Fibroblast of the aortic adventitia (primary cell): ENCODE measurements around the gene CHEK1. TPM values are rescaled to one million over a fixed set of nuclear protein-coding genes. Genes with fewer than 3 reads are reported as not detected.
A peak's percentile ranks its signal among the peaks of the same experiment; 100 is the strongest.
"Not testable (repeated sequence)": the region's sequence is repeated elsewhere in the genome, so short reads cannot be mapped to it uniquely, and the experiment has no call there.

Experiments
- DNase-seq: peaks from one replicate; pipeline ENCODE4 v3.0.0-alpha.2; 2010; ENCODE audit warnings: low read depth
- H3K4me3 ChIP-seq: 2 replicates; pipeline ENCODE4 v1.5.1; 2011; ENCODE audit warnings: low read depth, mild to moderate bottlenecking, control low read depth, low read length, moderate library complexity
- CTCF ChIP-seq: IDR thresholded peaks from 2 replicates; pipeline ENCODE4 v1.5.1; 2011; ENCODE audit warnings: mild to moderate bottlenecking, low read length, control low read depth, inconsistent platforms; ENCODE audit not compliant: insufficient read depth
- total RNA-seq: library from RNA; depleted of rRNA; stranded (reverse); fragments of >200 nt; gene quantifications from 2 replicates; pipeline ENCODE4 v1.2.3, GENCODE V29; 2012; ENCODE audit warnings: low replicate concordance

Gene CHEK1
- total RNA-seq: 8.7 and 49.5 TPM in 2 replicates

GRCh38 chr11:125624756-125625213 is at the start of gene CHEK1:
Gene CHEK1 (plus strand): TSS chr11:125625163. CDS start chr11:125626769, 1,606 bp downstream.
- no peak for TF ChIP-seq CTCF
- peak within 1 kb of the TSS; percentile 88 for H3K4me3 ChIP-seq
- no peak for DNase-seq

GRCh38 chr11:125577181-125577580 is 47.8 kb upstream of the CHEK1 start:
- not testable (repeated sequence) for DNase-seq, H3K4me3 ChIP-seq

GRCh38 chr11:125578783-125579182 is 46.2 kb upstream of the CHEK1 start:
- no peak for TF ChIP-seq CTCF
- no peak for DNase-seq
- H3K4me3 ChIP-seq: no peak overlapping the region

GRCh38 chr11:125579811-125580210 is 45.2 kb upstream of the CHEK1 start:
- TF ChIP-seq CTCF: no peak
- DNase-seq: no peak
- no peak overlapping the region for H3K4me3 ChIP-seq

- no peak for TF ChIP-seq CTCF
- H3K4me3 ChIP-seq: no peak overlapping the region
- no peak for DNase-seq
These were observed 41.5 kb upstream of the CHEK1 start for GRCh38 chr11:125583496-125583895.

GRCh38 chr11:125585487-125585886 is 39.5 kb upstream of the CHEK1 start:
- TF ChIP-seq CTCF: no peak
- DNase-seq: peak; percentile 77
- H3K4me3 ChIP-seq: no peak overlapping the region

GRCh38 chr11:125586623-125587022 is 38.3 kb upstream of the CHEK1 start:
- no peak for DNase-seq
- no peak overlapping the region for H3K4me3 ChIP-seq
- TF ChIP-seq CTCF: no peak
